Calu3 (cell line): ENCODE data around the gene TENM4. TPM values are rescaled to one million over a fixed set of nuclear protein-coding genes. Genes with fewer than 3 reads are reported as not detected.

Experiments
- BruUV-seq: library from RNA; stranded (reverse); fragments of 400-500 nt; replicated peaks from 2 replicates; lab custom pipeline; 2021; lab: Mats Ljungman, UMichigan
- CTCF ChIA-PET: fragments of 300-600 bp; sonication (Branson Sonifier 250); formaldehyde crosslinking; loops from one replicate; lab custom pipeline; 2022; ENCODE audit warnings: antibody characterized with exemption; lab: Charles Lee
- DNase-seq: peaks from one replicate; pipeline ENCODE4 v3.0.0; 2022
- H3K27ac Mint-ChIP-seq: one replicate; pipeline ENCODE4 v1.8.0; 2022; ENCODE audit warnings: mixed read lengths; ENCODE audit not compliant: unreplicated experiment
- H3K27me3 Mint-ChIP-seq: one replicate; pipeline ENCODE4 v1.8.0; 2022; ENCODE audit warnings: mixed read lengths; ENCODE audit not compliant: unreplicated experiment
- H3K36me3 Mint-ChIP-seq: one replicate; pipeline ENCODE4 v1.8.0; 2022; ENCODE audit warnings: mild to moderate bottlenecking, moderate library complexity, mixed read lengths; ENCODE audit not compliant: insufficient read depth, unreplicated experiment
- H3K4me1 Mint-ChIP-seq: one replicate; pipeline ENCODE4 v1.8.0; 2022; ENCODE audit warnings: mild to moderate bottlenecking, low read depth, mixed read lengths; ENCODE audit not compliant: unreplicated experiment
- H3K4me3 Mint-ChIP-seq: one replicate; pipeline ENCODE4 v1.8.0; 2022; ENCODE audit warnings: mild to moderate bottlenecking, low read depth, moderate library complexity, mixed read lengths; ENCODE audit not compliant: unreplicated experiment
- H3K9me3 Mint-ChIP-seq: one replicate; pipeline ENCODE4 v1.8.0; 2022; ENCODE audit warnings: low read depth, mixed read lengths; ENCODE audit not compliant: unreplicated experiment
- intact Hi-C: fragments of 100-400 bp; cut with micrococcal nuclease; formaldehyde crosslinking; loops from one replicate; pipeline ENCODE4 v1.10.0; 2022; ENCODE audit not compliant: unreplicated experiment
- total RNA-seq: library from RNA; stranded (reverse); gene quantifications from 2 replicates; pipeline ENCODE4 v1.2.3, GENCODE V29; 2022
- TF ChIP-seq, protein P1 (sequence below): fragments of 200-600 bp; IDR thresholded peaks from one replicate; pipeline ENCODE4 v1.8.0; 2022; ENCODE audit warnings: antibody characterized with exemption; ENCODE audit not compliant: unreplicated experiment

Gene TENM4
- total RNA-seq, 1 experiment from 2014 or later: not detected

DNA sequence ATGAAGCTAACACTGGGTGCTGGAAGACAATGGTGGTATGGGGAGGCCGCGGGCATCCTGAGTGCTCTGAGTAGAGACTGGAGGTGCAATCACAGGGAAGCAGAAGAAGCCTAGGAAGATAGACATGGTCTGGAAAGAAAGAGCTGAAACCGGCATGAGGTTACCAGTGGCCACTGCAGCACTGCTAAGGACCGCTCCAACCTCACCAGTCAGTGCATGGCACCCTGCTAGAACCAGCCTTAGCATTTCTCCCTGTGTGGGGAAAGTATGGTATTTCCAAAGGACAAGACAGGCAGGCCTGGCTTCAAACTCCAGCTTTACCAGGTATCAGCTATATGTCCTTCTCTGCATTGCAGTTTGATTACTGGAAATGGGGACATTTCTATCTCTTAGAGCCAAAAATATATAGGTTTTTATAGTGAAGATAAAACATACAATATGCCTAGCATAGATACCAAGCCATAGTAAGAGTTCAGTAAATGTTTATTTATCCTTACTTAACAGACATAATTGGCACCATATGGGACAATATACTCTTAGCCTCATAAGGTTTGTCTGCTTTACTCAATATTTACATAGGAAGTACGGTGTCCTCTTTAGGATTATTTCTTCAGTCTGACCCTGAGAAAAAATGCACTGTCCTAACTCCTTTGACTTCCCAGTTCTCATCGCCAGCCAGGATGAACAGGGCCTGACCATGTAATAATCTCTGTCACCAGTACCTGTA lies 231.1 kb downstream of the TENM4 start:
- no peaks in the 10 kb centered on the region for H3K36me3 Mint-ChIP-seq

GRCh38 chr11:79208126-79208525 lies 232.7 kb downstream of the TENM4 start:
- CTCF ChIA-PET: no interaction called here
- H3K27me3 Mint-ChIP-seq: no peaks in the 10 kb centered on the region
- no peak overlapping the region for H3K27ac Mint-ChIP-seq
- no peaks in the 10 kb centered on the region for H3K9me3 Mint-ChIP-seq
- H3K4me3 Mint-ChIP-seq: no peak overlapping the region
- TF ChIP-seq, protein P1, sequence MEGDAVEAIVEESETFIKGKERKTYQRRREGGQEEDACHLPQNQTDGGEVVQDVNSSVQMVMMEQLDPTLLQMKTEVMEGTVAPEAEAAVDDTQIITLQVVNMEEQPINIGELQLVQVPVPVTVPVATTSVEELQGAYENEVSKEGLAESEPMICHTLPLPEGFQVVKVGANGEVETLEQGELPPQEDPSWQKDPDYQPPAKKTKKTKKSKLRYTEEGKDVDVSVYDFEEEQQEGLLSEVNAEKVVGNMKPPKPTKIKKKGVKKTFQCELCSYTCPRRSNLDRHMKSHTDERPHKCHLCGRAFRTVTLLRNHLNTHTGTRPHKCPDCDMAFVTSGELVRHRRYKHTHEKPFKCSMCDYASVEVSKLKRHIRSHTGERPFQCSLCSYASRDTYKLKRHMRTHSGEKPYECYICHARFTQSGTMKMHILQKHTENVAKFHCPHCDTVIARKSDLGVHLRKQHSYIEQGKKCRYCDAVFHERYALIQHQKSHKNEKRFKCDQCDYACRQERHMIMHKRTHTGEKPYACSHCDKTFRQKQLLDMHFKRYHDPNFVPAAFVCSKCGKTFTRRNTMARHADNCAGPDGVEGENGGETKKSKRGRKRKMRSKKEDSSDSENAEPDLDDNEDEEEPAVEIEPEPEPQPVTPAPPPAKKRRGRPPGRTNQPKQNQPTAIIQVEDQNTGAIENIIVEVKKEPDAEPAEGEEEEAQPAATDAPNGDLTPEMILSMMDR: no peak
- no peaks in the 10 kb centered on the region for H3K36me3 Mint-ChIP-seq
- DNase-seq: no peak
- H3K4me1 Mint-ChIP-seq: no peaks in the 10 kb centered on the region
- no TSS peak for BruUV-seq
- intact Hi-C loops: no loop called here

More for the DNA sequence above, 231.1 kb downstream of the TENM4 start:
- no peak for DNase-seq
- no peaks in the 10 kb centered on the region for H3K4me1 Mint-ChIP-seq
- H3K27ac Mint-ChIP-seq: no peak overlapping the region
- intact Hi-C loops: no loop called here
- peaks cover 2% of the 10 kb centered on the region for H3K9me3 Mint-ChIP-seq
- no peak overlapping the region for H3K4me3 Mint-ChIP-seq
- TF ChIP-seq, protein P1: no peak
- no peaks in the 10 kb centered on the region for H3K27me3 Mint-ChIP-seq
- CTCF ChIA-PET: no interaction called here
- no TSS peak for BruUV-seq

- no peak overlapping the region for H3K27ac Mint-ChIP-seq
- no peaks in the 10 kb centered on the region for H3K9me3 Mint-ChIP-seq
- CTCF ChIA-PET: interaction anchor here (0.7 kb wide), 1 partner anchor 26 kb away, joined by 4 read pairs; no protein-coding TSS in a partner anchor
- TF ChIP-seq, protein P1: no peak
- no peak overlapping the region for H3K4me3 Mint-ChIP-seq
- peaks cover 2% of the 10 kb centered on the region for H3K27me3 Mint-ChIP-seq
- intact Hi-C loops: no loop called here
- no peaks in the 10 kb centered on the region for H3K36me3 Mint-ChIP-seq
- H3K4me1 Mint-ChIP-seq: no peaks in the 10 kb centered on the region
- no TSS peak for BruUV-seq
- DNase-seq: no peak
These were observed 233.9 kb downstream of the TENM4 start for GRCh38 chr11:79206951-79207350.

DNA sequence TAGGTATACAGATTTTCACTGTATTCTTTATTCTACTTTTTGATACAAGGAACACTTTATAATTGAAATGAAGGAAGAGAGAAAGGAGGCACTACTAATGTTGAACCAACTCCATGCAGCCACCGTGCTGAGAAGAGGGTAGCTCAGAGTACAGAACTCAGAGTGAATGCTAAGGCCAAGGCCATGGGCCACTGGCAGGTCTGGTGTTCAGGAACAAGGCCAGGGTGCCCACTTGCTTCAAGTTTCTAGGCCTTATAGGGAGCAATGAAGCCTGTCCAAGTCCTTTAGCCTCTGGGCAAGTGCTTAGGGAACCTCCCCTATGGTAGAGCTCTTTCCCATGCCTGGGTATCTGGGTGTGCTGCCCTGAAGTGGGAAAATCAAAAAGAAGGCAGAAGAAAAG lies 235.0 kb downstream of the TENM4 start:
- H3K36me3 Mint-ChIP-seq: no peaks in the 10 kb centered on the region
- no peak overlapping the region for H3K4me3 Mint-ChIP-seq
- no peaks in the 10 kb centered on the region for H3K4me1 Mint-ChIP-seq
- intact Hi-C loops: no loop called here
- no peak for DNase-seq
- TF ChIP-seq, protein P1: no peak
- no TSS peak for BruUV-seq
- peaks cover 6% of the 10 kb centered on the region for H3K9me3 Mint-ChIP-seq
- no peak overlapping the region for H3K27ac Mint-ChIP-seq
- peaks cover 11% of the 10 kb centered on the region for H3K27me3 Mint-ChIP-seq
- CTCF ChIA-PET: no interaction called here
